RPMI7951 (cell line): ENCODE results near the gene FERMT2. TPM values are rescaled to one million over a fixed set of nuclear protein-coding genes. Genes with fewer than 3 reads are reported as not detected.
A peak's percentile ranks its signal among the peaks of the same experiment; 100 is the strongest.

Experiments
- DNase-seq: peaks from one replicate; pipeline ENCODE4 v3.0.0-alpha.2; 2012; ENCODE audit warnings: low read depth
- total RNA-seq: library from RNA; depleted of rRNA; stranded (reverse); fragments of >200 nt; shearing (Covaris generic); gene quantifications from 2 replicates; pipeline ENCODE4 v1.2.3, GENCODE V29; 2014; rRNA removed

FERMT2 gene
- total RNA-seq, 1 experiment from 2014 or later, result 84.1 TPM

- DNase-seq, result no peak
Observed at GRCh38 chr14:52829527-52830185, 121.2 kb downstream of the FERMT2 start.

DNA sequence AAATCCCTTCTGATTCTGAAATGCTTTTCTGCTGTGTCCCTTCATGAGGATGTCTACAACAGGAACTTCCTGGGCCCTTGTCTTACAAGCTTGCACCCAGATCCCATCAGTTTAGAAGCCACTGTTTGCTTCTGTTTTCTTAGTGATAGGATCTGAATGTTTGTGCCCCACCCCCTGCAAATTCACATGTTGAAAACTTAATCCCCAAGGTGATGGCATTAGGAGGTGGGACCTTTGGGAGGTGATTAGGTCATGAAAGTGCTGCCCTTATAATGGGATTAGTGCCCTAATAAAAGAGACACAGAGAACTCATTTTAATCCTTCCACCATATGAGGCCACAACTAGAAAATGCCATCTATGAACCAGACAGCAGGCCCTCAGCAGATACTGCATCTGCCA lies 123.4 kb downstream of the FERMT2 start:
- DNase-seq, result no peak

- DNase-seq, result no peak
Observed at GRCh38 chr14:52825085-52825484, 125.8 kb downstream of the FERMT2 start.

GRCh38 chr14:52824462-52824861 lies 126.4 kb downstream of the FERMT2 start:
- peak; percentile 22 for DNase-seq

DNA sequence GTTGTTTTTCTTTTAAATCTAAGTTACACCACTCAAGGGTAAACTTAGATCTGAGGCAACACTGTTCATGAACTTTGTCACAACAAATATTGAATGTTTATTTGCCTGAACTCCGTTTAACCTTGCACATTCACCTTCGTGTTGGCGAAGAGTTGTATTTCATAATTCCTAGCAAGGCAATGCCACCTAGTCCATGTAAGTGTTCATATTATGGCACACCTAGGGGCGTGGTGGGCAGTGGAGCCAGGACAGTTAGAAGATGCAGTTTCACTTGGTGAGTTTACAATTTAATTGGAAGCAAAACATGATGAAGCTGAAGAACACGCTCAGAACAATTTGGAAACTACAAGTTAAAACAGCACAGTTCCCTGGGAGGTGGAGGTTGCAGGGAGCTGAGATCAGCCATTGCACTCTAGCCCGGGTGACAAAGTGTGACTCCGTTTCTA lies 129.0 kb downstream of the FERMT2 start:
- DNase-seq, result no peak

GRCh38 chr14:52808101-52808500 lies 142.7 kb downstream of the FERMT2 start:
- DNase-seq, result no peak

Other genes starting within 250 kb of the FERMT2 start
- gene PSMC6, start 243.8 kb downstream of the FERMT2 start, total RNA-seq, result 162 and 186 TPM in 2 replicates
- gene STYX, start 220.9 kb downstream of the FERMT2 start, total RNA-seq, result 13.4 and 15.9 TPM in 2 replicates
- gene GNPNAT1, start 159.4 kb downstream of the FERMT2 start, total RNA-seq, result 16.5 and 19.6 TPM in 2 replicates
- 12.4 and 14.9 TPM in 2 replicates for gene DDHD1, start 202.3 kb upstream of the FERMT2 start, total RNA-seq